C4-2B (cell line): ENCODE measurements around the gene NAV2.

ENCODE experiments used
- CTCF ChIP-seq: fragments of 450-650 bp; conservative IDR thresholded peaks from 2 replicates; pipeline ENCODE4 v1.5.1; 2017; ENCODE audit warnings: mild to moderate bottlenecking
- ZFX ChIP-seq: fragments of 450-650 bp; IDR thresholded peaks from 2 replicates; pipeline ENCODE4 v1.6.1; 2017

GRCh38 chr11:19871531-19871930, 158.9 kb downstream of the NAV2 start:
- TF ChIP-seq CTCF = no peak
- TF ChIP-seq ZFX = no peak
